Measurements from ENCODE around the gene CDKAL1.

Gene CDKAL1

DNA sequence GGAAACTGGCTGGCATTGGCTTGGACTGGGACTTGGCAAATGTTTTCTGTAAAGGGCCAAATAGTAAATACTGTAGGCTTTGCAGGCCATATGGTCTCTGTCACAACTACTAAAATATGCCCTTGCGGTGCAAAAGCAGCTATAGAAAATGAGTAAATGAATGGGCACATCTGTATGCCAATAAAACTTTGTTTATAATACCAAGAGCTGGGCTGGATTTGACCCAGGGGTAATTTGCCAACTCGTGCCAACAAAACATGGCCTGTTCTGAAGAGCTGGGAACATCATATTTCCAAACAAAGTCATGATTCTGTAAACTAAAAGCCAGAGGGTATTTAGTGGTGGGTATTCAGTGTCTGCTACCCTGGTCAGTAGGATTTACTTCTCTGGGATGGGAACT lies 739.2 kb downstream of the CDKAL1 start:
- no peak overlapping the region for H3K4me2 ChIP-seq (ENCODE audit: low read depth, low read length)
- H3K79me2 ChIP-seq (ENCODE audit: low read length), result no peaks in the 10 kb centered on the region
- no peaks in the 10 kb centered on the region for H3K36me3 ChIP-seq (replicated peaks; ENCODE audit: insufficient read depth, low read length)
- H3K27me3 ChIP-seq (replicated peaks; ENCODE audit: insufficient read depth, low read length), result no peaks in the 10 kb centered on the region
- H3K9ac ChIP-seq (ENCODE audit: low read length), result no peak overlapping the region
- H4K20me1 ChIP-seq (ENCODE audit: insufficient read depth, low read length), result no peaks in the 10 kb centered on the region
- no peaks in the 10 kb centered on the region for H3K9me3 ChIP-seq (replicated peaks; ENCODE audit: insufficient read depth, low read length)
- H2AFZ ChIP-seq (ENCODE audit: low read length), result no peak overlapping the region
- no peaks in the 10 kb centered on the region for H3K9me2 ChIP-seq (replicated peaks; ENCODE audit: insufficient read depth, low read length)
- no peaks in the 10 kb centered on the region for H3F3A ChIP-seq (ENCODE audit: insufficient read depth, low read length)
- no peak overlapping the region for H3K4me3 ChIP-seq (ENCODE audit: low read length)
- H3K27ac ChIP-seq (ENCODE audit: low read length), result no peak overlapping the region
- H3K4me1 ChIP-seq (ENCODE audit: low read length), result no peaks in the 10 kb centered on the region
- TF ChIP-seq EZH2 (optimal IDR thresholded peaks at IDR 0.05; ENCODE audit: low read depth, low read length), result no peak
- TF ChIP-seq EZH2phosphoT487 (IDR thresholded peaks at IDR 0.05; ENCODE audit: low read length), result no peak
- TF ChIP-seq, protein P1, sequence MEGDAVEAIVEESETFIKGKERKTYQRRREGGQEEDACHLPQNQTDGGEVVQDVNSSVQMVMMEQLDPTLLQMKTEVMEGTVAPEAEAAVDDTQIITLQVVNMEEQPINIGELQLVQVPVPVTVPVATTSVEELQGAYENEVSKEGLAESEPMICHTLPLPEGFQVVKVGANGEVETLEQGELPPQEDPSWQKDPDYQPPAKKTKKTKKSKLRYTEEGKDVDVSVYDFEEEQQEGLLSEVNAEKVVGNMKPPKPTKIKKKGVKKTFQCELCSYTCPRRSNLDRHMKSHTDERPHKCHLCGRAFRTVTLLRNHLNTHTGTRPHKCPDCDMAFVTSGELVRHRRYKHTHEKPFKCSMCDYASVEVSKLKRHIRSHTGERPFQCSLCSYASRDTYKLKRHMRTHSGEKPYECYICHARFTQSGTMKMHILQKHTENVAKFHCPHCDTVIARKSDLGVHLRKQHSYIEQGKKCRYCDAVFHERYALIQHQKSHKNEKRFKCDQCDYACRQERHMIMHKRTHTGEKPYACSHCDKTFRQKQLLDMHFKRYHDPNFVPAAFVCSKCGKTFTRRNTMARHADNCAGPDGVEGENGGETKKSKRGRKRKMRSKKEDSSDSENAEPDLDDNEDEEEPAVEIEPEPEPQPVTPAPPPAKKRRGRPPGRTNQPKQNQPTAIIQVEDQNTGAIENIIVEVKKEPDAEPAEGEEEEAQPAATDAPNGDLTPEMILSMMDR (IDR thresholded peaks at IDR 0.05; ENCODE audit: low read length), result no peak
- DNase-seq, result no peak

- Histone ChIP-seq H3K79me2 (ENCODE audit: low read length) (no peaks in the 10 kb centered on the region), H4K20me1 (ENCODE audit: insufficient read depth, low read length) (no peaks in the 10 kb centered on the region), H3K27me3 (replicated peaks; ENCODE audit: insufficient read depth, low read length) (no peaks in the 10 kb centered on the region), H3K9ac (ENCODE audit: low read length) (no peak overlapping the region), H2AFZ (ENCODE audit: low read length) (no peak overlapping the region), H3K9me3 (replicated peaks; ENCODE audit: insufficient read depth, low read length) (no peaks in the 10 kb centered on the region), H3K4me2 (ENCODE audit: low read depth, low read length) (no peak overlapping the region), H3K4me1 (ENCODE audit: low read length) (no peaks in the 10 kb centered on the region), H3K4me3 (ENCODE audit: low read length) (no peak overlapping the region), H3K27ac (ENCODE audit: low read length) (no peak overlapping the region), H3F3A (ENCODE audit: insufficient read depth, low read length) (no peaks in the 10 kb centered on the region), H3K36me3 (replicated peaks; ENCODE audit: insufficient read depth, low read length) (no peaks in the 10 kb centered on the region), H3K9me2 (replicated peaks; ENCODE audit: insufficient read depth, low read length) (no peaks in the 10 kb centered on the region)
- no peak for DNase-seq
- TF ChIP-seq EZH2 (optimal IDR thresholded peaks at IDR 0.05; ENCODE audit: low read depth, low read length) (no peak), EZH2phosphoT487 (IDR thresholded peaks at IDR 0.05; ENCODE audit: low read length) (no peak)
- TF ChIP-seq, protein P1 (IDR thresholded peaks at IDR 0.05; ENCODE audit: low read length), result no peak
Observed at GRCh38 chr6:21274851-21275250, 740.6 kb downstream of the CDKAL1 start.

- H3K27ac ChIP-seq (ENCODE audit: low read length), result no peak overlapping the region
- H3K4me1 ChIP-seq (ENCODE audit: low read length), result no peaks in the 10 kb centered on the region
- H3K9me3 ChIP-seq (replicated peaks; ENCODE audit: insufficient read depth, low read length), result no peaks in the 10 kb centered on the region
Observed at GRCh38 chr6:21277601-21278374, 743.5 kb downstream of the CDKAL1 start.

More at GRCh38 chr6:21277601-21278374, 743.5 kb downstream of the CDKAL1 start:
- no peak overlapping the region for H3K9ac ChIP-seq (ENCODE audit: low read length)
- no peaks in the 10 kb centered on the region for H4K20me1 ChIP-seq (ENCODE audit: insufficient read depth, low read length)
- no peaks in the 10 kb centered on the region for H3K9me2 ChIP-seq (replicated peaks; ENCODE audit: insufficient read depth, low read length)
- no peaks in the 10 kb centered on the region for H3K27me3 ChIP-seq (replicated peaks; ENCODE audit: insufficient read depth, low read length)
- H3K79me2 ChIP-seq (ENCODE audit: low read length), result no peaks in the 10 kb centered on the region
- DNase-seq, result no peak
- H3K4me2 ChIP-seq (ENCODE audit: low read depth, low read length), result no peak overlapping the region
- TF ChIP-seq, protein P1 (IDR thresholded peaks at IDR 0.05; ENCODE audit: low read length), result no peak
- TF ChIP-seq EZH2phosphoT487 (IDR thresholded peaks at IDR 0.05; ENCODE audit: low read length) (no peak), EZH2 (optimal IDR thresholded peaks at IDR 0.05; ENCODE audit: low read depth, low read length) (no peak)
- H3F3A ChIP-seq (ENCODE audit: insufficient read depth, low read length), result no peaks in the 10 kb centered on the region
- H3K4me3 ChIP-seq (ENCODE audit: low read length), result no peak overlapping the region
- no peak overlapping the region for H2AFZ ChIP-seq (ENCODE audit: low read length)
- no peaks in the 10 kb centered on the region for H3K36me3 ChIP-seq (replicated peaks; ENCODE audit: insufficient read depth, low read length)
